ENCODE results near the gene FBXW12.

- TF ChIP-seq CTCF (IDR thresholded peaks at IDR 0.05) = no peak
- TF ChIP-seq POLR2A (IDR thresholded peaks at IDR 0.05) = no peak
These were observed 23.7 kb downstream of the FBXW12 start for GRCh38 chr3:48395714-48396113.
